Transverse colon (tissue), 4 donors: ENCODE data around the gene WDR47. TPM values are rescaled to one million over a fixed set of nuclear protein-coding genes. Genes with fewer than 3 reads are reported as not detected.
"Not testable (repeated sequence)": the region's sequence is repeated elsewhere in the genome, so short reads cannot be mapped to it uniquely, and the experiment has no call there.

Experiments
- DNase-seq: peaks from one replicate; pipeline ENCODE4 v3.0.0-alpha.2; 2019
- H3K27ac ChIP-seq, 4 donors: fragments of 200-600 bp; sonication (generic); 2 replicates each; pipeline ENCODE4 v1.5.1; 2016 to 2018; ENCODE audit warnings: inconsistent platforms in 4 of 4
- H3K27me3 ChIP-seq: fragments of 200-600 bp; sonication (generic); 2 replicates; pipeline ENCODE4 v1.5.1; 2017; ENCODE audit warnings: inconsistent platforms
- H3K36me3 ChIP-seq, 4 donors: fragments of 200-600 bp; sonication (generic); 2 replicates each; pipeline ENCODE4 v1.5.1; 2017 to 2019; ENCODE audit warnings: inconsistent platforms in 4 of 4
- H3K4me1 ChIP-seq, 4 donors: fragments of 200-600 bp; sonication (generic); 2 replicates each; pipeline ENCODE4 v1.5.1; 2017 to 2020; ENCODE audit warnings: inconsistent platforms in 4 of 4
- H3K4me3 ChIP-seq, 4 donors: fragments of 200-600 bp; sonication (generic); 1 replicate in 1 of 4; 2 replicates in 3 of 4; pipeline versions ENCODE4 v1.5.1 to v1.6.1; 2017 to 2019; ENCODE audit warnings: inconsistent platforms in 4 of 4
- H3K9me3 ChIP-seq, 2 donors: fragments of 200-600 bp; sonication (generic); 2 replicates each; pipeline ENCODE4 v1.5.1; 2017 to 2019; ENCODE audit warnings: inconsistent platforms in 2 of 2
- CTCF ChIP-seq, 5 experiments: fragments of 200-600 bp in 3 of 5; fragments of 450-650 bp in 2 of 5; sonication (generic) in 3 of 5; IDR thresholded peaks; 1 replicate in 2 of 5; 2 replicates in 3 of 5; pipeline ENCODE4 v1.5.1; 2016 to 2017; ENCODE audit warnings: antibody characterized with exemption in 5 of 5, inconsistent platforms in 3 of 5, mild to moderate bottlenecking in 2 of 5, moderate library complexity in 1 of 5
- EP300 ChIP-seq: sonication (generic); formaldehyde crosslinking; IDR thresholded peaks from one replicate; pipeline ENCODE4 v1.6.1; 2017; ENCODE audit warnings: antibody characterized with exemption, low read depth
- POLR2A ChIP-seq: fragments of 450-650 bp; IDR thresholded peaks from one replicate; pipeline ENCODE4 v1.6.1; 2016; ENCODE audit warnings: antibody characterized with exemption, mild to moderate bottlenecking, moderate library complexity
- POLR2AphosphoS5 ChIP-seq, 3 donors: sonication (generic); formaldehyde crosslinking; IDR thresholded peaks; one replicate each; pipeline ENCODE4 v1.6.1; 2016; ENCODE audit warnings: antibody characterized with exemption in 3 of 3
- WGBS, 2 donors: methylation state at CpG; one replicate each; pipeline ENCODE4 v1.1.5; 2018; ENCODE audit warnings: low coverage in 1 of 2; 5-methylcytosine and 5-hydroxymethylcytosine counted together
- in situ Hi-C, 4 donors: fragments of 200-750 bp; cut with MboI; loops; one replicate each; pipeline versions ENCODE4 v1.15.0 to v1.15.1; 2017; ENCODE audit warnings: low sequenced_read_pairs in 3 of 4, low pct_ligation_motif_present in 1 of 4, low pct_unique_long_range_greater_than_20kb in 1 of 4
- intact Hi-C: fragments of 100-400 bp; cut with DNase I; formaldehyde crosslinking; loops from one replicate; pipeline ENCODE4 v1.15.1; 2023; ENCODE audit warnings: low total_unique reads
- total RNA-seq, 4 donors: library from RNA; depleted of rRNA; stranded (reverse); fragments of >200 nt; gene quantifications; one replicate each; pipeline ENCODE4 v1.1.0, GENCODE V29; 2016

Gene WDR47
- total RNA-seq, 4 donors from 2014 or later = 6.7 to 12.1 (median 9.7) TPM

GRCh38 chr1:109040989-109041620 is 797 bp downstream of the WDR47 start:
- intact Hi-C loops (loop anchor here (5.0 to 10.0 kb wide), 2 partner anchors 64 to 541 kb away; no protein-coding TSS in a partner anchor), in situ Hi-C loops (no loop called here)
- Histone ChIP-seq H3K4me3 (peak overlapping the region; percentile 63 to 89 (median 74)), H3K9me3 (no peaks in the 10 kb centered on the region), H3K27ac (peak overlapping the region; percentile 86 to 95 (median 90)), H3K36me3 (no peaks in the 10 kb centered on the region), H3K27me3 (no peaks in the 10 kb centered on the region), H3K4me1 (peaks cover 0 to 17% (median 12%) of the 10 kb centered on the region in 4 donors)
- WGBS, 2 donors = 0 to 4% methylated on average over 10 to 40 of the region's 44 CpGs
- TF ChIP-seq POLR2AphosphoS5 (IDR thresholded peaks at IDR 0.05) (no peak), POLR2A (no peak), CTCF (IDR thresholded peaks at IDR 0.05) (no peak), EP300 (no peak)
- peak; percentile 21 for DNase-seq

- intact Hi-C loops = loop anchor here (5.0 to 10.0 kb wide), 2 partner anchors 64 to 542 kb away; no protein-coding TSS in a partner anchor
- H3K27ac ChIP-seq = peak overlapping the region; percentile 86 to 95 (median 90)
- WGBS, 2 donors = 24 to 33% methylated on average over 3 of the region's 3 CpGs
- TF ChIP-seq CTCF (IDR thresholded peaks at IDR 0.05) = no peak
- H3K27me3 ChIP-seq = no peaks in the 10 kb centered on the region
- in situ Hi-C loops = no loop called here
- no peaks in the 10 kb centered on the region for H3K36me3 ChIP-seq
- H3K4me3 ChIP-seq = peak overlapping the region in 3 of 4 donors; percentile 63 to 89 (median 82)
- no peak for DNase-seq
- peaks cover 0 to 17% (median 12%) of the 10 kb centered on the region in 4 donors for H3K4me1 ChIP-seq
- no peaks in the 10 kb centered on the region for H3K9me3 ChIP-seq
These were observed 1.3 kb downstream of the WDR47 start for GRCh38 chr1:109040627-109040988.

- Histone ChIP-seq H3K9me3 (no peaks in the 10 kb centered on the region), H3K27me3 (no peaks in the 10 kb centered on the region), H3K27ac (no peak overlapping the region), H3K36me3 (no peaks in the 10 kb centered on the region), H3K4me1 (no peaks in the 10 kb centered on the region), H3K4me3 (no peak overlapping the region)
- 94% methylated on average over 2 of the region's 2 CpGs; no CpG with 5 or more reads in 1 of the 2 donors for WGBS, 2 donors
- in situ Hi-C loops = no loop called here
- TF ChIP-seq POLR2A (no peak), POLR2AphosphoS5 (IDR thresholded peaks at IDR 0.05) (no peak), CTCF (IDR thresholded peaks at IDR 0.05) (no peak), EP300 (no peak)
- DNase-seq = no peak
- intact Hi-C loops = no loop called here
These were observed 7.5 kb downstream of the WDR47 start for GRCh38 chr1:109034382-109034781.

- H3K27me3 ChIP-seq = not testable (repeated sequence)
- 95 to 100% methylated on average over 4 to 8 of the region's 8 CpGs for WGBS, 2 donors
These were observed 12.4 kb downstream of the WDR47 start for GRCh38 chr1:109029493-109029892.

GRCh38 chr1:109027841-109028240 is 14.1 kb downstream of the WDR47 start:
- in situ Hi-C loops = no loop called here
- Histone ChIP-seq H3K4me1 (no peaks in the 10 kb centered on the region), H3K27me3 (no peaks in the 10 kb centered on the region), H3K4me3 (no peak overlapping the region), H3K27ac (no peak overlapping the region), H3K36me3 (no peaks in the 10 kb centered on the region), H3K9me3 (no peaks in the 10 kb centered on the region)
- no peak for TF ChIP-seq EP300
- no peak for TF ChIP-seq POLR2AphosphoS5 (IDR thresholded peaks at IDR 0.05)
- TF ChIP-seq POLR2A = no peak
- TF ChIP-seq CTCF (IDR thresholded peaks at IDR 0.05) = no peak
- intact Hi-C loops = no loop called here
- DNase-seq = no peak

More at GRCh38 chr1:109029493-109029892, 12.4 kb downstream of the WDR47 start:
- H3K9me3 ChIP-seq, DNase-seq, intact Hi-C loops, H3K27ac ChIP-seq, H3K4me1 ChIP-seq, H3K4me3 ChIP-seq, in situ Hi-C loops, H3K36me3 ChIP-seq: not testable (repeated sequence)
